ENCODE results near the gene COL25A1. TPM values are rescaled to one million over a fixed set of nuclear protein-coding genes. Genes with fewer than 3 reads are reported as not detected.

COL25A1 gene
- total RNA-seq, 1 experiment from 2014 or later = 8.8 TPM

DNA sequence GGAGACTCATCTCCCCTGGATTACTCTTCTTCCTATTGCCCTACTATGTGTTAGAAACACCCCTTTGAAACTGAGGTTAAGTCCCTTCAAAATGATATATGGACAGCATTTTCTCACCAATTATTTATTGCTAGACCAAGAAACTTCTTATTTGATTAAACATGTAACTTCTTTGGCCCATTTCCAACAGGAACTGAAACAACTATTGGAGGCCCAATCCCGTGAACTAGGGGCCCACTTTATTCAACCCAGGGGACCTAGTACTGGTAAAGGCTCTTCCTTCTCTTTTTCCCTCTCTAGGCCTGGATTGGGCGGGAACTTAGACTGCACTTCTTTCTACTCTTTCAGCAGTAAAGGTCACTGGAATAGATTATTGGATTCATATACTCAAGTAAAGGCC is 16.7 kb upstream of the COL25A1 start:
- Histone ChIP-seq H3K27ac (ENCODE audit: low read depth, low read length, poor library complexity, severe bottlenecking) (no peak overlapping the region), H3K27me3 (replicated peaks; ENCODE audit: insufficient read depth, low read depth, low read length, poor library complexity) (no peaks in the 10 kb centered on the region), H3K4me3 (ENCODE audit: low read depth, low read length, poor library complexity, severe bottlenecking) (no peak overlapping the region), H3K9me3 (ENCODE audit: low read depth, low read length, poor library complexity, severe bottlenecking) (peaks cover 12% of the 10 kb centered on the region), H3K36me3 (ENCODE audit: insufficient read depth, low read length, poor library complexity, severe bottlenecking) (no peaks in the 10 kb centered on the region), H3K4me1 (ENCODE audit: insufficient read depth, low read length, poor library complexity, severe bottlenecking) (no peaks in the 10 kb centered on the region)
- TF ChIP-seq EZH2 (IDR thresholded peaks at IDR 0.05; ENCODE audit: borderline replicate concordance, low read depth, low read length, poor library complexity, severe bottlenecking) = no peak
- TF ChIP-seq, protein P1, sequence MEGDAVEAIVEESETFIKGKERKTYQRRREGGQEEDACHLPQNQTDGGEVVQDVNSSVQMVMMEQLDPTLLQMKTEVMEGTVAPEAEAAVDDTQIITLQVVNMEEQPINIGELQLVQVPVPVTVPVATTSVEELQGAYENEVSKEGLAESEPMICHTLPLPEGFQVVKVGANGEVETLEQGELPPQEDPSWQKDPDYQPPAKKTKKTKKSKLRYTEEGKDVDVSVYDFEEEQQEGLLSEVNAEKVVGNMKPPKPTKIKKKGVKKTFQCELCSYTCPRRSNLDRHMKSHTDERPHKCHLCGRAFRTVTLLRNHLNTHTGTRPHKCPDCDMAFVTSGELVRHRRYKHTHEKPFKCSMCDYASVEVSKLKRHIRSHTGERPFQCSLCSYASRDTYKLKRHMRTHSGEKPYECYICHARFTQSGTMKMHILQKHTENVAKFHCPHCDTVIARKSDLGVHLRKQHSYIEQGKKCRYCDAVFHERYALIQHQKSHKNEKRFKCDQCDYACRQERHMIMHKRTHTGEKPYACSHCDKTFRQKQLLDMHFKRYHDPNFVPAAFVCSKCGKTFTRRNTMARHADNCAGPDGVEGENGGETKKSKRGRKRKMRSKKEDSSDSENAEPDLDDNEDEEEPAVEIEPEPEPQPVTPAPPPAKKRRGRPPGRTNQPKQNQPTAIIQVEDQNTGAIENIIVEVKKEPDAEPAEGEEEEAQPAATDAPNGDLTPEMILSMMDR (conservative IDR thresholded peaks at IDR 0.05; ENCODE audit: low read depth, low read length) = no peak
- BruUV-seq (replicated peaks) = no TSS peak
- no peak for DNase-seq (ENCODE audit: low spot score)
- CTCF ChIA-PET = no interaction called here
- intact Hi-C loops (cut with micrococcal nuclease; ENCODE audit: unreplicated experiment) = no loop called here
- POLR2A ChIA-PET (ENCODE audit: low non-redundant PET) = no interaction called here

DNA sequence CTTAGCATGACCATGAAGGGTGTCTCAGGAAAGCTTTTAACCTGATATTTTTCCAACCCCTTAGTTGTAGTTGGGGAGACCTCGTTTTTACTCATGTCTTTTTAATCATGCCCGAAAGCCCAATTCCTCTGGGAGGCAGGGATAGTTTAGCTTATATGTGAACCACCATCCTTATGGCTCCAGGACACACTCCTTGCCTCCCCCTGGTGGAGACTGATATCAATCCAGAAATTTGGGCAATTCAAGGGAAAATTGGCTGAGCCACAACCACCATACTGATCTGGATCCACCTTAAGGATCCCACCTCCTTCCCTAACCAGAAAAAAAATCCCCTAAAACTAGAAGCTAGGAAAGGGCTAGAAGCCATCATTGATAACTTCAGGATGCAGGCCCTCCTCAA is 13.4 kb upstream of the COL25A1 start:
- intact Hi-C loops (cut with micrococcal nuclease; ENCODE audit: unreplicated experiment) = no loop called here
- Histone ChIP-seq H3K27ac (ENCODE audit: low read depth, low read length, poor library complexity, severe bottlenecking) (no peak overlapping the region), H3K4me3 (ENCODE audit: low read depth, low read length, poor library complexity, severe bottlenecking) (no peak overlapping the region), H3K9me3 (ENCODE audit: low read depth, low read length, poor library complexity, severe bottlenecking) (no peaks in the 10 kb centered on the region), H3K36me3 (ENCODE audit: insufficient read depth, low read length, poor library complexity, severe bottlenecking) (no peaks in the 10 kb centered on the region), H3K4me1 (ENCODE audit: insufficient read depth, low read length, poor library complexity, severe bottlenecking) (no peaks in the 10 kb centered on the region), H3K27me3 (replicated peaks; ENCODE audit: insufficient read depth, low read depth, low read length, poor library complexity) (no peaks in the 10 kb centered on the region)
- TF ChIP-seq, protein P1 (conservative IDR thresholded peaks at IDR 0.05; ENCODE audit: low read depth, low read length) = peak; percentile 63
- TF ChIP-seq EZH2 (IDR thresholded peaks at IDR 0.05; ENCODE audit: borderline replicate concordance, low read depth, low read length, poor library complexity, severe bottlenecking) = no peak
- CTCF ChIA-PET = interaction anchor here (0.6 kb wide), 1 partner anchor 13 kb away, joined by 3 read pairs; no protein-coding TSS in a partner anchor
- POLR2A ChIA-PET (ENCODE audit: low non-redundant PET) = no interaction called here
- peak; percentile 35 for DNase-seq (ENCODE audit: low spot score)
- BruUV-seq (replicated peaks) = no TSS peak

DNA sequence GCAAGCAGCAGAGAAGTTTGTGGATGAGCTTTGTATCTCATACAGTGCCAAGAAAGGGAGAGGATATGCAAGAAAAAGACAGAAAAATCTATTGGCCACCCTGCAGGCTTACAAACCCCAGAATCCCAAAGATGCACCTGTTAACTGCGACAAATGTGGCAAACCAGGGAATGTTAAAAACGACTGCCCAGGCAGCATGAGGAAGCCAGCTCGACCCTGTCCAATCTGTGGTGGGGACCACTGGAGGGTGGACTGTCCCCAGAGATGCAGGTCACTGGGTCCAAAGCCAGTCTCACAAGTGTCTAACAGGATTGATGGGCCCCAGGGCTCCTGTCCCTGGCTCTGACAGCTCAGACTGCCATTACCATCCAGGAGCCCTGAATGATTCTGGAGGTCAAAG is 12.9 kb upstream of the COL25A1 start:
- intact Hi-C loops (cut with micrococcal nuclease; ENCODE audit: unreplicated experiment) = no loop called here
- Histone ChIP-seq H3K27me3 (replicated peaks; ENCODE audit: insufficient read depth, low read depth, low read length, poor library complexity) (no peaks in the 10 kb centered on the region), H3K27ac (ENCODE audit: low read depth, low read length, poor library complexity, severe bottlenecking) (no peak overlapping the region), H3K4me3 (ENCODE audit: low read depth, low read length, poor library complexity, severe bottlenecking) (no peak overlapping the region), H3K36me3 (ENCODE audit: insufficient read depth, low read length, poor library complexity, severe bottlenecking) (no peaks in the 10 kb centered on the region), H3K4me1 (ENCODE audit: insufficient read depth, low read length, poor library complexity, severe bottlenecking) (no peaks in the 10 kb centered on the region), H3K9me3 (ENCODE audit: low read depth, low read length, poor library complexity, severe bottlenecking) (no peaks in the 10 kb centered on the region)
- ChIA-PET CTCF (interaction anchor here (0.6 to 0.8 kb wide), 3 partner anchors 12 to 608 kb away, joined by 3 to 8 read pairs (median 3); no protein-coding TSS in a partner anchor), POLR2A (ENCODE audit: low non-redundant PET) (no interaction called here)
- BruUV-seq (replicated peaks) = no TSS peak
- no peak for DNase-seq (ENCODE audit: low spot score)
- TF ChIP-seq, protein P1 (conservative IDR thresholded peaks at IDR 0.05; ENCODE audit: low read depth, low read length) = no peak
- TF ChIP-seq EZH2 (IDR thresholded peaks at IDR 0.05; ENCODE audit: borderline replicate concordance, low read depth, low read length, poor library complexity, severe bottlenecking) = no peak
